ENCODE data around the gene ZG16B. TPM values are rescaled to one million over a fixed set of nuclear protein-coding genes. Genes with fewer than 3 reads are reported as not detected.

ZG16B gene
- total and polyA plus RNA-seq, 2 of the 8 experiments (the other 6 are each of a cell fraction or from before 2014, with no cell fraction given) = 0.11 TPM; not detected in 1

DNA sequence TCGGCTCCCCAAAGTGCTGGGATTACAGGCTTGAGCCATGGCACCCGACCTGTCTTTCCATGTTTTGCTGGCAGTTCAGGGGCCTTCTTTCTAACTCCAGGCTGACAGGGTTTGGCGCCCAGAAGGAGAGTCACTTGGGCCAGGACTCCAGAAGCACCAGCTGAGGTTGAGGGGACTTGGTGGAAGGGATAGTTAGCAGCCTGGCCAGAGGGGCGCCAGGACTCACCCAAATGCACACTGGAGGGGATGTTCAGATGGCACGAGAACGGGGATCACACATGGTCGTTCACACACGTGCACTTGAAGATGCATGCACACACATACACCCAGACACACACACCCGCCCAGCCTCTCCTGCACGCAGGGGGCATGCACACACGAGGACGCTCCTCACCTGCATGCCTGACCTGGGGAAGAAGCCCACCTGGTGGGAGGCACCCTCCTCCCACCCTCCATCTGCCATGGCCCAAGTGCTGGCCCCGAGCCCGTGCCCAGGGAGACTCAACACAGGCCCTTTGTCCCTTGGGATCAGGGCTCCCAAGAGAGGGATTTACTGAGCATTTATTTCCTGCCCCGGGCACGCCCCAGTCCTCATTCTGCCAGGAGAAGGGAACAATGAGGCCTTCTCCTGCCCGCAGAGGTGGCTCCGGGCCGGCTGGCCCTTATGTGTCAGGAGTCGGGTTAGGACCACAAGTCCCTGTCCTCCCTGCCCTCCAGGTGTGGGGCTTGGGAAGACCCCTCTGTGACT lies 15.4 kb upstream of the ZG16B start:
- no peak overlapping the region for H2BK5ac ChIP-seq (ENCODE audit: low read depth, low read length)
- no peak overlapping the region for H3K27ac ChIP-seq (ENCODE audit: low read depth, low read length)
- H2BK120ac ChIP-seq (replicated peaks; ENCODE audit: low read depth, low read length) = no peak overlapping the region
- H3K56ac ChIP-seq (replicated peaks; ENCODE audit: insufficient read length, low read depth, low read length) = no peak overlapping the region
- H3K23ac ChIP-seq (ENCODE audit: insufficient read length) = no peak overlapping the region
- no peaks in the 10 kb centered on the region for H3K79me1 ChIP-seq (ENCODE audit: low read depth, low read length)
- H4K91ac ChIP-seq (replicated peaks; ENCODE audit: insufficient read length, low read length) = no peak overlapping the region
- no peaks in the 10 kb centered on the region for H3K9me3 ChIP-seq (ENCODE audit: insufficient read depth in 2 of 2, low read depth in 1 of 2, low read length in 1 of 2)
- H3K14ac ChIP-seq (ENCODE audit: insufficient read length) = no peak overlapping the region
- no peak overlapping the region for H4K5ac ChIP-seq (ENCODE audit: insufficient read length, low read depth, low read length)
- H3K23me2 ChIP-seq (ENCODE audit: low read depth, low read length) = no peaks in the 10 kb centered on the region
- no peak overlapping the region; the same call in 1 of the 2 replicates for H2BK12ac ChIP-seq (ENCODE audit: low read depth, low read length)
- DNase-seq (ENCODE audit: low read depth in 1 of 2, low spot score in 2 of 2) (no peak), FAIRE-seq (no peak)
- H3K18ac ChIP-seq (ENCODE audit: extremely low read depth, low read length) = no peak overlapping the region
- no peaks in the 10 kb centered on the region for H3K36me3 ChIP-seq (ENCODE audit: control insufficient read depth in 2 of 4, insufficient read depth in 4 of 4, low read length in 3 of 4)
- no peak overlapping the region for H3K4ac ChIP-seq (replicated peaks; ENCODE audit: insufficient read length, low read depth, low read length)
- no peak overlapping the region for H3K9ac ChIP-seq (replicated peaks in 1 of 4; ENCODE audit: extremely low read depth in 1 of 4, low read depth in 3 of 4, low read length in 3 of 4)
- H3K79me2 ChIP-seq (ENCODE audit: control insufficient read depth in 1 of 2, insufficient read depth in 2 of 2, low read length in 2 of 2) = no peaks in the 10 kb centered on the region
- H2AFZ ChIP-seq (ENCODE audit: low read length) = no peak overlapping the region
- H3K4me1 ChIP-seq (replicated peaks in 1 of 4; ENCODE audit: control insufficient read depth in 3 of 4, insufficient read depth in 4 of 4, low read length in 3 of 4) = peaks cover 0 to 11% (median 1%) of the 10 kb centered on the region in 4 experiments; a peak in 2 of 7 replicates
- no peak overlapping the region for H2BK20ac ChIP-seq (ENCODE audit: low read length)
- H4K20me1 ChIP-seq (replicated peaks in 1 of 2; ENCODE audit: control insufficient read depth in 1 of 2, insufficient read depth in 2 of 2, low read length in 2 of 2) = no peaks in the 10 kb centered on the region
- no peak overlapping the region for H3K4me2 ChIP-seq (ENCODE audit: insufficient read depth in 1 of 2, low read depth in 2 of 2, low read length in 2 of 2)
- H3K27me3 ChIP-seq (replicated peaks in 1 of 4; ENCODE audit: control insufficient read depth in 3 of 4, extremely low read depth in 1 of 4, insufficient read depth in 3 of 4, low read length in 3 of 4) = 0 out of 7 replicates have a peak, but pooled peaks cover 0 to 2% (median 0%) of the 10 kb centered on the region in 4 experiments
- ChIA-PET CTCF (ENCODE audit: partially characterized antibody) (interaction anchor here (0.6 to 1.6 kb wide), 5 partner anchors 11 to 96 kb away, joined by 3 to 5 read pairs (median 3); no protein-coding TSS in a partner anchor), POLR2A (ENCODE audit: partially characterized antibody) (no interaction called here)
- H2BK15ac ChIP-seq (ENCODE audit: low read length) = no peak overlapping the region
- WGBS, 2 experiments (ENCODE audit: extremely low coverage in 1 of 2, insufficient coverage in 1 of 2, insufficient read length in 1 of 2, insufficient replicate concordance in 2 of 2, low coverage in 1 of 2, low lambda C conversion rate in 2 of 2, missing lambda C conversion rate in 1 of 2) = 91% methylated on average over 19 of the region's 20 CpGs; no CpG with 5 or more reads in 1 of the 2 experiments
- H2AK5ac ChIP-seq (ENCODE audit: low read depth, low read length) = no peak overlapping the region
- no peak overlapping the region; the same call in 1 of the 2 replicates for H4K8ac ChIP-seq (ENCODE audit: extremely low read depth, insufficient read depth, low read length)
- no peak overlapping the region for H3K4me3 ChIP-seq (ENCODE audit: extremely low read depth in 1 of 4, insufficient read depth in 2 of 4, low read depth in 3 of 4, low read length in 4 of 4)
- TF ChIP-seq EP300 (IDR thresholded peaks at IDR 0.05; ENCODE audit: borderline replicate concordance in 1 of 2, low read depth in 2 of 2, low read length in 2 of 2) (no peak), POLR2A (IDR thresholded peaks at IDR 0.05; ENCODE audit: control extremely low read depth in 1 of 2, low read depth in 2 of 2, low read length in 2 of 2) (no peak), RFX5 (IDR thresholded peaks at IDR 0.05; ENCODE audit: borderline replicate concordance, low read depth, low read length) (no peak), MAX (IDR thresholded peaks at IDR 0.05) (no peak)

Measured in H1 (cell line).